ENCODE data around the gene HECW1.
"Not testable (repeated sequence)": the region's sequence is repeated elsewhere in the genome, so short reads cannot be mapped to it uniquely, and the experiment has no call there.

The HECW1 gene

DNA sequence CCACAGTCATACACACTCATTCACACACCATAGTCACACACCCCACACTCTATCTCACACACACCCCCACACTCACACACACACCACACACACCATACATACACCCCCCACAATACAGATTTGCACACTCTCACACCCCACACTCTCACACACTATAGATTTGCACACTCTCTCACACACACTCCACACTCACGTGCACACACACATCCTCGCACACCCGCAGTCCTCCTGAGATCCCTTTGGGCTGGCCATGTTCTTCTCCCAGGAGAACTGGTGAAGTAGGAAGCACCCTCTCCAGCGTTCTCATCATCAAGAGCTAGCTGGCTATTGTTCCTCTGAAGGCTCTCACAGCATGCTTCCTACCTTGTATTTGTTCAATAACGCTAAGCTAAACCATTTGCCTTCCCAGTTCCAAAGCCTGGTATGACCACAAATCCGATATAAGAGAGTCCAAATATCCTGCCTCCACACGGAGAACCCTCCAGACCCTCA lies 86.2 kb downstream of the HECW1 start:
- Histone ChIP-seq H3K36me3 (ENCODE audit: control insufficient read depth, insufficient read depth, low read length) (no peaks in the 10 kb centered on the region), H3K4me1 (ENCODE audit: control insufficient read depth, insufficient read depth, low read length) (no peaks in the 10 kb centered on the region), H3K27ac (ENCODE audit: insufficient read depth, low read depth, low read length, poor library complexity, severe bottlenecking) (no peak overlapping the region), H3K27me3 (ENCODE audit: control insufficient read depth, insufficient read depth, low read length, poor library complexity, severe bottlenecking) (no peaks in the 10 kb centered on the region), H3K9me3 (ENCODE audit: control insufficient read depth, low read length) (no peaks in the 10 kb centered on the region), H3K4me3 (ENCODE audit: insufficient read depth, low read depth, low read length) (no peak overlapping the region)
- 59 to 61% methylated on average over 7 of the region's 7 CpGs for WGBS, 2 experiments

DNA sequence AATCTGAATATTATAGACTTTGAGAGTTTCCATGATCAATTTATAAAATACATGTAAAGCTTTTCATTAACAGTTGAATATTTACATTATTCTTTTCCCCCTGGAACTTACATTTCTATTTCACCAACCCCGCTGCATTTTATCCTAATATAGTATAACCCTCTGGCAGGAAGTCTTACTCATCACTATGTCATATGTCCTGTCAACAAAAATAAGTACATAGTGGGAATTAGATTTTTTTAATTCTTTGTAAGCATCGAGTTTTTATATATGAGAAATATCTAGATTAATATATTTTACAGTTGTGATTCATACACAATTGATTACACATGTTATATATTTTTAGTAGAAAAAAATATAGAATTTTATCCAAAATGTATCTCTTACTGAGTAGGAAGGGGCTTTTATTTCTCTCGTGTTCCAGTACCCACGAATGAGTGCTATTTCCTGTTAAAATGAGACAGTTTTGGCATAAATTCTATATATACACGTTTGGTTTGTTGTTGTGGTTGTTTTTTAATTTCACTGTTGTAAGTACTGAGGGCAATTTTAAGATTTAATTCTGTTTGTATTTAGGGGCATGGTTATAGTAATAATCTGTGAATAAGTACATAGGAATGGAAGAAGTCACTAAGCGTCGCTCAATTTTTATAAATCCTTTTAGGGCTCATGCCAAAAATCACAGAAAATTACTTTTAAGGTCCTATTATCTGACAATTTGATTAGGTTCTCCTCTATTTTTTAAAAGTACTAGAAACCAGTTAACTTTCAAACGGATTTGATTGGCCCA lies 87.1 kb downstream of the HECW1 start:
- Histone ChIP-seq H3K9me3 (ENCODE audit: control insufficient read depth, low read length) (no peaks in the 10 kb centered on the region), H3K4me1 (ENCODE audit: control insufficient read depth, insufficient read depth, low read length) (no peaks in the 10 kb centered on the region), H3K4me3 (ENCODE audit: insufficient read depth, low read depth, low read length) (no peak overlapping the region), H3K27me3 (ENCODE audit: control insufficient read depth, insufficient read depth, low read length, poor library complexity, severe bottlenecking) (no peaks in the 10 kb centered on the region), H3K27ac (ENCODE audit: insufficient read depth, low read depth, low read length, poor library complexity, severe bottlenecking) (no peak overlapping the region), H3K36me3 (ENCODE audit: control insufficient read depth, insufficient read depth, low read length) (no peaks in the 10 kb centered on the region)
- 90 to 95% methylated on average over 7 of the region's 8 CpGs for WGBS, 2 experiments

DNA sequence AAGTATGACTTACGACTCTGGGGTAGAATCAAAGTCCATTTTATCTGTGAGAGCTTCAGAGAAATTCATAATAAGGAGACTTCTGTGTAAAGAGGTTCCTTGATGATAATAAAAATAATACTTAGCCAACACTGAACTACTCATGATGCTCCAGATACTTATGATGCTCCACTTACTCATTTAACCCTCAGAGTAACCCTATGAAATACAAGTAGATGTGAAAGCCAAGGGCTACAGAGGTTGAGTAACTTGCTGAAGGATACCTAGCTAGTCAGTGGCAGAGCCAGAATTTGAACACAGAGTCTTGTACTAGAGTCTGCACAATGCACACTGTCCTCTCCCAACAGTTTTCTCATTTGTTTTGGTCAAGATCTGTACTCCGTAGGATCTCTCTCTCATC lies 89.5 kb downstream of the HECW1 start:
- WGBS, 2 experiments, result 97 to 100% methylated on average over 2 of the region's 2 CpGs
- no peak overlapping the region for H3K27ac ChIP-seq (ENCODE audit: insufficient read depth, low read depth, low read length, poor library complexity, severe bottlenecking)
- H3K36me3 ChIP-seq (ENCODE audit: control insufficient read depth, insufficient read depth, low read length), result no peaks in the 10 kb centered on the region
- no peaks in the 10 kb centered on the region for H3K27me3 ChIP-seq (ENCODE audit: control insufficient read depth, insufficient read depth, low read length, poor library complexity, severe bottlenecking)
- H3K4me3 ChIP-seq (ENCODE audit: insufficient read depth, low read depth, low read length), result no peak overlapping the region
- H3K9me3 ChIP-seq (ENCODE audit: control insufficient read depth, low read length), result no peaks in the 10 kb centered on the region
- H3K4me1 ChIP-seq (ENCODE audit: control insufficient read depth, insufficient read depth, low read length), result no peaks in the 10 kb centered on the region

DNA sequence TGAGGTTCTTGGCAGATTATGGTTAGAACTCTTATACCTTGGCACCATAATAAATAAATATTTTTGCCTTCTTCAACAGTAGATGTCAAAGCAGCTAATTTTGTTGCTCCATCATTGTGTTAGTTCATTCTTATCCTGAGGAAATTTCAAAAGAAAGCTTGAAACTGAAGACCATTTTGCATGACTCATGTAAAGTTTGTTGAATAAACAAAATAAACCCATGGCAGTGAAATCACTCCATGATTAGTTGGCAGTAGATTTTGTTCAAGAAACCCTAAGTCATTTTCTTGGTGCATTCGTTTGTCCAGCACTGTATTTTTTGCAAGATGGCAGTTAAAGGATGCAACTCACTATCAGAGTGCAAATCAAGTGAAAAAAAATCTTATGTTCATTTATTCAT lies 91.6 kb downstream of the HECW1 start:
- Histone ChIP-seq H3K4me1 (ENCODE audit: control insufficient read depth, insufficient read depth, low read length) (no peaks in the 10 kb centered on the region), H3K4me3 (ENCODE audit: insufficient read depth, low read depth, low read length) (no peak overlapping the region), H3K36me3 (ENCODE audit: control insufficient read depth, insufficient read depth, low read length) (no peaks in the 10 kb centered on the region), H3K27me3 (ENCODE audit: control insufficient read depth, insufficient read depth, low read length, poor library complexity, severe bottlenecking) (no peaks in the 10 kb centered on the region), H3K9me3 (ENCODE audit: control insufficient read depth, low read length) (no peaks in the 10 kb centered on the region), H3K27ac (ENCODE audit: insufficient read depth, low read depth, low read length, poor library complexity, severe bottlenecking) (no peak overlapping the region)
- 89 to 92% methylated on average over 1 of the region's 1 CpG for WGBS, 2 experiments

DNA sequence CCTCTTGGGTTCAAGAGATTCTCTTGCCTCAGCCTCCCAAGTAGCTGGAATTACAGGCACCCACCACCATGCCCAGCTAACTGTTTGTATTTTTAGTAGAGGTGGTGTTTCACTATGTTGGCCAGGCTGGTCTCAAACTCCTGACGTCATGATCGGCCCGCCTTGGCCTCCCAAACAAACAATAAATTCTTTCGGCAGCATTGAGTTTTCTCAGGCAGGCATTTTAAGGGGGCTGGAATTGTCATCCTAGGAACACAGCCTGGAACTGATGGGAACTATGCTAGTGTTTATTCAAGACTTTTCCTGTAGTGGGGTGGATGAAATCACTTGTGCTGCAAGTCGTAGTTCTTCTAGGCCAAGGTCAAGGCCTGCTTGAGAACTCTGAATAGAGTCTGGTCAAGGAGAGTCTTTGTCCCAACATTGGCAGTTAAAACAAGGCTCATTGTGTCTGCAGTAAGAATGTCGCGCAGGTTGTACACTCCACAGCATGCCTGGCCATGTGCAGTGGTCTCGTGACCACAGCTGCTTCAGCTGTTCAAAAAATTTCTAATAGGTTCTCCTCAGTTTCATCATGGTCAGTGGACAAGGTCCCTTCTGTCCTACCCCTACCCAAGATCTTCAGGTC lies 92.8 kb downstream of the HECW1 start:
- Histone ChIP-seq H3K4me3 (ENCODE audit: insufficient read depth, low read depth, low read length) (no peak overlapping the region), H3K4me1 (ENCODE audit: control insufficient read depth, insufficient read depth, low read length) (no peaks in the 10 kb centered on the region), H3K27me3 (ENCODE audit: control insufficient read depth, insufficient read depth, low read length, poor library complexity, severe bottlenecking) (no peaks in the 10 kb centered on the region), H3K9me3 (ENCODE audit: control insufficient read depth, low read length) (no peaks in the 10 kb centered on the region), H3K36me3 (ENCODE audit: control insufficient read depth, insufficient read depth, low read length) (no peaks in the 10 kb centered on the region), H3K27ac (ENCODE audit: insufficient read depth, low read depth, low read length, poor library complexity, severe bottlenecking) (no peak overlapping the region)
- 97 to 98% methylated on average over 8 of the region's 8 CpGs for WGBS, 2 experiments

DNA sequence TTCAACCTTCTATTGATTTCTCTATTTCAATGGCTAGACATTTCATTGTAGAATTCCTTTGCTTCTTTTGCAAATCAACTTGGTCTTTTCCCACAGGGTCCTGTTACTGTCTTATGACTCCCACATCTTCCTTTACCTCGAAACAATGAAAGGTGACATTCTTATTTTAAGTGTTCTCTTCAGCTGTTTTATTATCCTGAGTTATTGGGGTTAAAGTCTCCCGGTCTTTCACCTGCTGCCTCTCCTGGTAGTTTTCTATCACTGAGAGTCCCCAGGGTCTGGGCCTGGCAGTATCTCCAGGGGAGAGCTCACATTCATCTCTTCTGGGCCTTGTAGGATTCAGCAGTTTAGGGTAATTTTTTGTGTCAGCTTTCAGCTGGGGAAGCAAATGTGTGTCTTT lies 95.8 kb downstream of the HECW1 start:
- 56 to 67% methylated on average over 2 of the region's 2 CpGs for WGBS, 2 experiments
- Histone ChIP-seq H3K4me3 (ENCODE audit: insufficient read depth, low read depth, low read length) (no peak overlapping the region), H3K36me3 (ENCODE audit: control insufficient read depth, insufficient read depth, low read length) (no peaks in the 10 kb centered on the region), H3K9me3 (ENCODE audit: control insufficient read depth, low read length) (no peaks in the 10 kb centered on the region), H3K27ac (ENCODE audit: insufficient read depth, low read depth, low read length, poor library complexity, severe bottlenecking) (no peak overlapping the region), H3K27me3 (ENCODE audit: control insufficient read depth, insufficient read depth, low read length, poor library complexity, severe bottlenecking) (no peaks in the 10 kb centered on the region), H3K4me1 (ENCODE audit: control insufficient read depth, insufficient read depth, low read length) (no peaks in the 10 kb centered on the region)

DNA sequence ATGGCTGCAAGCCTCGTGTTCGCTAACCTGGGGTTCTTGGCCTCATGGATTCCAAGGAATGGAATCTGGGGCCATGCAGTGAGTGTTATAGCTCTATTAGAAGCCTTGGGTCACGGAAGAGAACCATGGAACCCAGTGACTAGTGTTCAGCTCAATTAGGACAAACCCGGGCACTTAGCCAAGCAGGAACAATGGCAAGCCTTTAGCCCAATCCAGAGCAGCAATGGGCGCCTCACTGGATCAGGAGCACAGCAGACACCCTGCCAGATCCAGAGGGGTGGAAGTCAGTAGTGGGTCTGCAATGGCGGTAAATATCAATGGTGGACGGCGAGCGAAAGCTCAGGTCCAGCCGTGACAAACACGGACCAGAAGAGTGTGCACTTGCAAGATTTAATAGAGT lies 98.1 kb downstream of the HECW1 start:
- 91 to 94% methylated on average over 11 of the region's 11 CpGs for WGBS, 2 experiments

DNA sequence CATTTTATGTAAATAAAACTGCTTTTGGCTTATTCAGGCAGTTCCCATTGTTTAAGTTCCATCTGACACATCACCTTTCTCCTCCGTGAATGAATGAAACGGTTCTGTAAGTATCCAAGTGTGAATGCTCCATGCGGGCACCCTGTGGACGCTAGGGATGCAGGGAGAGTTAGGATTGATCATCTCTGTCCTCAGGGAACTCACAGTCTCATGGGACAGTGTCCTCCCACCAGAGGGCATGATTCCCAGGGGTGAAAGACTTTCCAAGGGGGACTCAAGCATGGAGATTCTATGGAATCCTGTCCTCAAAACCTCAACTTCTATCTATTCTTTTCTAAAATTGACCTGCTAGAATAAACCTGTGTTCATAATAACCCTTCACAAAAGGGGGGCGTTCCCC lies 98.8 kb downstream of the HECW1 start:
- 84 to 87% methylated on average over 5 of the region's 5 CpGs for WGBS, 2 experiments
- H3K9me3 ChIP-seq (ENCODE audit: control insufficient read depth, low read length), result no peaks in the 10 kb centered on the region
- H3K36me3 ChIP-seq (ENCODE audit: control insufficient read depth, insufficient read depth, low read length), result no peaks in the 10 kb centered on the region
- no peak overlapping the region for H3K4me3 ChIP-seq (ENCODE audit: insufficient read depth, low read depth, low read length)
- no peaks in the 10 kb centered on the region for H3K27me3 ChIP-seq (ENCODE audit: control insufficient read depth, insufficient read depth, low read length, poor library complexity, severe bottlenecking)
- no peak overlapping the region for H3K27ac ChIP-seq (ENCODE audit: insufficient read depth, low read depth, low read length, poor library complexity, severe bottlenecking)
- H3K4me1 ChIP-seq (ENCODE audit: control insufficient read depth, insufficient read depth, low read length), result peaks cover 5% of the 10 kb centered on the region

More for the DNA sequence above, 98.1 kb downstream of the HECW1 start:
- H3K27ac ChIP-seq (ENCODE audit: insufficient read depth, low read depth, low read length, poor library complexity, severe bottlenecking); H3K4me3 ChIP-seq (ENCODE audit: insufficient read depth, low read depth, low read length); H3K27me3 ChIP-seq (ENCODE audit: control insufficient read depth, insufficient read depth, low read length, poor library complexity, severe bottlenecking); H3K9me3 ChIP-seq (ENCODE audit: control insufficient read depth, low read length); H3K4me1 ChIP-seq (ENCODE audit: control insufficient read depth, insufficient read depth, low read length); H3K36me3 ChIP-seq (ENCODE audit: control insufficient read depth, insufficient read depth, low read length): not testable (repeated sequence)

DNA sequence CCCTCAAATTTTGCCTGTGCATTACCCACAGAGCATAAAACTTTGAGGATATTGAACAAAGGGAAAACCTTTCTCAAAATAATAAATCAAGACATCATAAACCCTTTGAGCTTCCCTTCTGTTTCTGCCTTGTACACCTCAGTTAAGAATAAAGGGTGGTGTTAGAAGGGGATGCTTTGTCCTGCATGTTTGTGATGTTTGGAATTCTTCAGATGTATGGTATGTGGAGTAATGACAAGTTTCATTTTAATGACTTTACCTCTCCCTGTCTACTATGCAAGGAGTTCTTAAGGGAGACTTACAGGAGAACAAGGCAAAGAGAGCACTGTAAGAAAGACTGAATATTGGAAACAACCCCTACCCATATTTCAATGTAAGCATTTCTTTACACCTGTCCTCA lies 99.2 kb downstream of the HECW1 start:
- H3K4me3 ChIP-seq (ENCODE audit: insufficient read depth, low read depth, low read length), result no peak overlapping the region
- no peak overlapping the region for H3K27ac ChIP-seq (ENCODE audit: insufficient read depth, low read depth, low read length, poor library complexity, severe bottlenecking)
- H3K4me1 ChIP-seq (ENCODE audit: control insufficient read depth, insufficient read depth, low read length), result peaks cover 5% of the 10 kb centered on the region
- H3K9me3 ChIP-seq (ENCODE audit: control insufficient read depth, low read length), result no peaks in the 10 kb centered on the region
- H3K27me3 ChIP-seq (ENCODE audit: control insufficient read depth, insufficient read depth, low read length, poor library complexity, severe bottlenecking), result no peaks in the 10 kb centered on the region
- H3K36me3 ChIP-seq (ENCODE audit: control insufficient read depth, insufficient read depth, low read length), result no peaks in the 10 kb centered on the region

DNA sequence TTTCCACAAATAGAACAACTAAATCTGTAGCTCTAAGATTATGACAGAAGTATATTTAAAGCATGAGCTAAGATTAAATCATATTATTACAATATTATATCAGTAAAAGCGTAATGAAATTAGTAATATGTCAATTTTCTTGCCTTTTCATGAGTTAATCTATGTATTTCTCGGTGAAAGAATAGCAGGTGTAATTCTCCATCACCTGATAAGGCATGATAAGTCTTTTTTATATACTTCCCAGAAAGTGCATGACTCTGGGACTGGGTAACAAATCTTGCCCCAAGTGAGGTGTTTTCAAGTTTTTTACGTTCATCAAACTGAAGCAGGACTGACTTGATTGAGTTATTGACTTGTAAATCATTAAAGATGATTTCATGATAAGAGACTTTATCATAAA lies 100.5 kb downstream of the HECW1 start:
- no peak overlapping the region for H3K4me3 ChIP-seq (ENCODE audit: insufficient read depth, low read depth, low read length)
- no peak overlapping the region for H3K27ac ChIP-seq (ENCODE audit: insufficient read depth, low read depth, low read length, poor library complexity, severe bottlenecking)
- H3K4me1 ChIP-seq (ENCODE audit: control insufficient read depth, insufficient read depth, low read length), result peaks cover 5% of the 10 kb centered on the region
- 92 to 100% methylated on average over 2 of the region's 3 CpGs for whole genome bisulfite sequencing, 2 experiments
- H3K36me3 ChIP-seq (ENCODE audit: control insufficient read depth, insufficient read depth, low read length), result no peaks in the 10 kb centered on the region
- H3K27me3 ChIP-seq (ENCODE audit: control insufficient read depth, insufficient read depth, low read length, poor library complexity, severe bottlenecking), result no peaks in the 10 kb centered on the region
- H3K9me3 ChIP-seq (ENCODE audit: control insufficient read depth, low read length), result no peaks in the 10 kb centered on the region

Measured in ectodermal cell (in vitro differentiated cells).